GM10847 (cell line): ENCODE measurements around the gene TSPAN4.
A peak's percentile ranks its signal among the peaks of the same experiment; 100 is the strongest.

ENCODE experiments used
- POLR2A ChIP-seq: IDR thresholded peaks from 2 replicates; pipeline ENCODE4 v1.6.1; 2011; ENCODE audit not compliant: insufficient read length; ENCODE audit errors: extremely low read depth

TSPAN4 gene

GRCh38 chr11:901452-902061, 58.9 kb downstream of the TSPAN4 start:
- no peak for TF ChIP-seq POLR2A

GRCh38 chr11:904380-904779, 61.7 kb downstream of the TSPAN4 start:
- no peak for TF ChIP-seq POLR2A

- no peak for TF ChIP-seq POLR2A
Observed at GRCh38 chr11:905952-906351, 63.3 kb downstream of the TSPAN4 start.

- no peak for TF ChIP-seq POLR2A
Observed at GRCh38 chr11:907668-908067, 65.0 kb downstream of the TSPAN4 start.

- TF ChIP-seq POLR2A, result no peak
Observed at GRCh38 chr11:908273-908672, 65.6 kb downstream of the TSPAN4 start.

GRCh38 chr11:909406-909805, 66.8 kb downstream of the TSPAN4 start:
- no peak for TF ChIP-seq POLR2A

- no peak for TF ChIP-seq POLR2A
Observed at GRCh38 chr11:910044-910588, 67.5 kb downstream of the TSPAN4 start.

GRCh38 chr11:910589-911030, 68.0 kb downstream of the TSPAN4 start, which contains the start of gene CHID1:
TSS of gene CHID1 (minus strand) at chr11:910810. CDS start at chr11:904816, 5,994 bp downstream.
- TF ChIP-seq POLR2A, result peak; percentile 78

GRCh38 chr11:911031-911889, 68.6 kb downstream of the TSPAN4 start:
- no peak for TF ChIP-seq POLR2A

GRCh38 chr11:911890-912219, 69.2 kb downstream of the TSPAN4 start:
- TF ChIP-seq POLR2A, result no peak

GRCh38 chr11:912266-912665, 69.6 kb downstream of the TSPAN4 start:
- no peak for TF ChIP-seq POLR2A

GRCh38 chr11:913043-913442, 70.4 kb downstream of the TSPAN4 start:
- no peak for TF ChIP-seq POLR2A

- no peak for TF ChIP-seq POLR2A
Observed at GRCh38 chr11:914204-914603, 71.6 kb downstream of the TSPAN4 start.

- no peak for TF ChIP-seq POLR2A
Observed at GRCh38 chr11:914747-915501, 72.3 kb downstream of the TSPAN4 start.
